Gastrocnemius medialis (tissue), 4 donors: ENCODE results near the gene GOSR2.

Experiments
- POLR2A ChIP-seq, 2 donors: fragments of 450-650 bp; IDR thresholded peaks; one replicate each; pipeline ENCODE4 v1.6.1; 2017; ENCODE audit warnings: antibody characterized with exemption in 2 of 2, mild to moderate bottlenecking in 2 of 2, moderate library complexity in 2 of 2
- TF ChIP-seq, protein P1 (sequence below), 5 experiments: fragments of 450-650 bp in 3 of 5; fragments of 200-600 bp in 2 of 5; sonication (generic) in 2 of 5; IDR thresholded peaks in 4 of 5; conservative IDR thresholded peaks in 1 of 5; 1 replicate in 4 of 5; 2 replicates in 1 of 5; pipeline ENCODE4 v1.5.1; 2016 to 2019; ENCODE audit warnings: antibody characterized with exemption in 5 of 5, mild to moderate bottlenecking in 3 of 5, moderate library complexity in 3 of 5

DNA sequence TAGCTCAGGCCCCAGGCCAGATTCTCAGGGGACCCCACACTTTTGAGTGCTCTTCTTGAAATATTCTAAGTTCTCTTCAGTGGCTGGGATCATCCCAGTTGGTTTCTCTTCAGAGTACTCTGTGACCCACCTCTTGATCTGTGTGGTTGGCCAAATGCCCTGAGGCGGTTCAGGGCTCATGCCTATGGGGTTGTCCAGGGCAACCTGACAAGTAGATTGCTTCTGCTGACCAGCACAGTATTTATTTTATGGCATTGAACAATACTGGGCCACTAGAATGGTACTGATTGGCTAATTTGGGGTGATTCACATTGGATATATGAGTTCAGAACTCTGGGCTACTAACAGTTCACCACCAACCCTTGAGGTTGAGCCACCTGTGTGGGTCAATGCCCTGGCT is 7.4 kb upstream of the GOSR2 start:
- TF ChIP-seq, protein P1, sequence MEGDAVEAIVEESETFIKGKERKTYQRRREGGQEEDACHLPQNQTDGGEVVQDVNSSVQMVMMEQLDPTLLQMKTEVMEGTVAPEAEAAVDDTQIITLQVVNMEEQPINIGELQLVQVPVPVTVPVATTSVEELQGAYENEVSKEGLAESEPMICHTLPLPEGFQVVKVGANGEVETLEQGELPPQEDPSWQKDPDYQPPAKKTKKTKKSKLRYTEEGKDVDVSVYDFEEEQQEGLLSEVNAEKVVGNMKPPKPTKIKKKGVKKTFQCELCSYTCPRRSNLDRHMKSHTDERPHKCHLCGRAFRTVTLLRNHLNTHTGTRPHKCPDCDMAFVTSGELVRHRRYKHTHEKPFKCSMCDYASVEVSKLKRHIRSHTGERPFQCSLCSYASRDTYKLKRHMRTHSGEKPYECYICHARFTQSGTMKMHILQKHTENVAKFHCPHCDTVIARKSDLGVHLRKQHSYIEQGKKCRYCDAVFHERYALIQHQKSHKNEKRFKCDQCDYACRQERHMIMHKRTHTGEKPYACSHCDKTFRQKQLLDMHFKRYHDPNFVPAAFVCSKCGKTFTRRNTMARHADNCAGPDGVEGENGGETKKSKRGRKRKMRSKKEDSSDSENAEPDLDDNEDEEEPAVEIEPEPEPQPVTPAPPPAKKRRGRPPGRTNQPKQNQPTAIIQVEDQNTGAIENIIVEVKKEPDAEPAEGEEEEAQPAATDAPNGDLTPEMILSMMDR (IDR thresholded peaks at IDR 0.05 in 4 of 5, conservative IDR thresholded peaks at IDR 0.05 in 1 of 5), result no peak
- TF ChIP-seq POLR2A (IDR thresholded peaks at IDR 0.05), result no peak
